GM12878 (cell line): ENCODE results near the gene SIMC1. TPM values are rescaled to one million over a fixed set of nuclear protein-coding genes. Genes with fewer than 3 reads are reported as not detected.

Source experiments
- ATAC-seq: fragments of 200-7000 bp; cut with Tn5 transposase; 3 replicates; pipeline ENCODE4 v1.9.1; 2020; ENCODE audit warnings: mild to moderate bottlenecking, moderate library complexity
- BruUV-seq: library from RNA; stranded (reverse); fragments of 400-500 nt; replicated peaks from 2 replicates; lab custom pipeline; 2021; lab: Mats Ljungman, UMichigan
- CTCF ChIA-PET: fragments of 300-600 bp; sonication (Branson Sonifier 250); formaldehyde crosslinking; extraction: SDS; loops from one replicate; lab custom pipeline; 2021; ENCODE audit warnings: inconsistent platforms; lab: Yijun Ruan, JAX
- POLR2A ChIA-PET: fragments of 350-600 bp; formaldehyde crosslinking; extraction: SDS; loops from one replicate; lab custom pipeline; 2021; ENCODE audit warnings: inconsistent platforms; lab: Charles Lee
- RAD21 ChIA-PET: fragments of 300-600 bp; sonication (Branson Sonifier 250); formaldehyde crosslinking; loops from one replicate; lab custom pipeline; 2023; ENCODE audit warnings: antibody characterized with exemption; ENCODE audit not compliant: unreplicated experiment; lab: Charles Lee
- SMC1A ChIA-PET: fragments of 300-600 bp; sonication (Branson Sonifier 250); formaldehyde crosslinking; loops from one replicate; lab custom pipeline; 2023; ENCODE audit not compliant: unreplicated experiment, uncharacterized antibody; lab: Charles Lee
- DNase-seq: peaks from one replicate; pipeline ENCODE4 v3.0.0-alpha.2; 2011; ENCODE audit warnings: low read depth, low spot score
- FAIRE-seq: peaks from 3 replicates; lab custom pipeline; 2011; peaks lifted over from hg19 to GRCh38; lab: Jason Lieb, UNC
- H2AFZ ChIP-seq: 2 replicates; pipeline ENCODE4 v1.6.0; 2011; ENCODE audit warnings: low read depth, low read length, control low read depth; ENCODE audit not compliant: control insufficient read depth
- H3K27ac ChIP-seq: 2 replicates; pipeline ENCODE4 v1.5.1; 2011; ENCODE audit warnings: control low read depth; ENCODE audit not compliant: control insufficient read depth, insufficient read depth
- H3K27me3 ChIP-seq, 2 experiments: replicated peaks in 1 of 2; 2 replicates each; pipeline versions ENCODE4 v1.6.0 to v1.6.1; 2011; ENCODE audit warnings: low read length in 1 of 2; ENCODE audit not compliant: control insufficient read depth in 2 of 2, insufficient read depth in 2 of 2
- H3K36me3 ChIP-seq, 2 experiments: 2 replicates each; pipeline ENCODE4 v1.5.1; 2011; ENCODE audit warnings: low read length in 1 of 2; ENCODE audit not compliant: control insufficient read depth in 2 of 2, insufficient read depth in 2 of 2
- H3K4me1 ChIP-seq: 2 replicates; pipeline ENCODE4 v1.6.1; 2011; ENCODE audit warnings: mild to moderate bottlenecking, low read length, moderate library complexity, mixed read lengths; ENCODE audit not compliant: control insufficient read depth, insufficient read depth
- H3K4me2 ChIP-seq: 2 replicates; pipeline ENCODE4 v1.6.0; 2011; ENCODE audit warnings: control low read depth; ENCODE audit not compliant: control insufficient read depth, insufficient read depth
- H3K4me3 ChIP-seq: fragments of 200-600 bp; sonication (generic); 2 replicates; pipeline ENCODE4 v1.5.1; 2016
- H3K79me2 ChIP-seq: 2 replicates; pipeline ENCODE4 v1.6.0; 2011; ENCODE audit warnings: low read length; ENCODE audit not compliant: control insufficient read depth, insufficient read depth
- H3K9ac ChIP-seq: 2 replicates; pipeline ENCODE4 v1.8.0; 2011; ENCODE audit warnings: low read length, control low read depth, mixed read lengths; ENCODE audit not compliant: control insufficient read depth, insufficient read depth
- H3K9me3 ChIP-seq: replicated peaks from 3 replicates; pipeline ENCODE4 v1.5.1; 2011; ENCODE audit warnings: mild to moderate bottlenecking, low read length; ENCODE audit not compliant: control insufficient read depth, insufficient read depth
- H4K20me1 ChIP-seq: 2 replicates; pipeline ENCODE4 v1.6.0; 2011; ENCODE audit not compliant: control insufficient read depth, insufficient read depth
- GATAD2B ChIP-seq: fragments of 450-650 bp; conservative IDR thresholded peaks from 2 replicates; pipeline ENCODE4 v1.6.1; 2017; ENCODE audit warnings: low read depth, mild to moderate bottlenecking, moderate library complexity
- HDAC6 ChIP-seq: fragments of 200-600 bp; sonication (generic); IDR thresholded peaks from one replicate; pipeline ENCODE4 v1.8.0; 2017; ENCODE audit warnings: antibody characterized with exemption; ENCODE audit not compliant: unreplicated experiment
- IKZF1 ChIP-seq: fragments of 450-650 bp; conservative IDR thresholded peaks from 2 replicates; pipeline ENCODE4 v1.6.1; 2017; ENCODE audit warnings: antibody characterized with exemption, mild to moderate bottlenecking
- SUPT20H ChIP-seq: IDR thresholded peaks from 2 replicates; pipeline ENCODE4 v1.6.1; 2011; ENCODE audit warnings: low read depth, mild to moderate bottlenecking, low read length, moderate library complexity, borderline replicate concordance; ENCODE audit not compliant: control insufficient read depth
- SUZ12 ChIP-seq: fragments of 200-600 bp; sonication (generic); IDR thresholded peaks from one replicate; pipeline ENCODE4 v1.6.1; 2018; ENCODE audit warnings: antibody characterized with exemption, mild to moderate bottlenecking; ENCODE audit not compliant: unreplicated experiment
- TCF12 ChIP-seq: IDR thresholded peaks from 2 replicates; pipeline ENCODE4 v1.6.1; 2011; ENCODE audit warnings: low read depth, mild to moderate bottlenecking, low read length
- YY1 ChIP-seq: IDR thresholded peaks from 2 replicates; pipeline ENCODE4 v1.6.1; 2011; ENCODE audit warnings: low read depth, mild to moderate bottlenecking, low read length
- WGBS: methylation state at CpG from one replicate; pipeline ENCODE4 v1.1.6; 2016; ENCODE audit warnings: low lambda C conversion rate; ENCODE audit not compliant: insufficient replicate concordance, insufficient coverage; ENCODE audit errors: missing lambda C conversion rate; 5-methylcytosine and 5-hydroxymethylcytosine counted together
- in situ Hi-C: fragments of 300-500 bp; cut with MboI; formaldehyde crosslinking; loops from 9 replicates; pipeline ENCODE4 v1.14.3; 2018; ENCODE audit warnings: mixed read lengths
- intact Hi-C: fragments of 100-400 bp; cut with micrococcal nuclease; formaldehyde crosslinking; loops from one replicate; pipeline ENCODE4 v1.14.2; 2022; ENCODE audit not compliant: unreplicated experiment
- polyA plus RNA-seq, 11 experiments: library from polyadenylated mRNA; depleted of rRNA in 4 of 11; unstranded in 6 of 11; stranded (reverse) in 5 of 11; fragments of >200 nt; fragmentation: Nextera tagmentation in 4 of 11; fragmentation: Illumina TruSeq in 1 of 11; extraction: Ambion mirVana in 4 of 11; extraction: Trizol in 1 of 11; gene quantifications; 1 replicate in 1 of 11; 2 replicates in 10 of 11; pipeline versions ENCODE4 v1.2.1 to v1.2.3, GENCODE V29; 2011 to 2016; ENCODE audit warnings: inconsistent platforms in 2 of 11, missing spikeins in 2 of 11, low read depth in 1 of 11
- total RNA-seq, 4 experiments: library from RNA; depleted of rRNA in 3 of 4; stranded (reverse); fragments of >200 nt in 3 of 4; fragmentation: Illumina TruSeq in 1 of 4; extraction: Trizol in 1 of 4; gene quantifications; 2 replicates each; pipeline versions ENCODE4 v1.2.1 to v1.2.3, GENCODE V29; 2013 to 2021
- TF ChIP-seq, protein P1 (sequence below): fragments of 450-650 bp; IDR thresholded peaks from 2 replicates; pipeline ENCODE4 v1.6.1; 2017; ENCODE audit warnings: mild to moderate bottlenecking

The SIMC1 gene
- total and polyA plus RNA-seq, 10 of the 15 experiments (the other 5 are each of a cell fraction or from before 2014, with no cell fraction given): 3.0 to 16.5 (median 10.4) TPM

- Histone ChIP-seq H4K20me1 (0 out of 2 replicates have a peak, but pooled peaks cover 4% of the 10 kb centered on the region), H3K27ac (no peak overlapping the region), H3K36me3 (peaks cover 2 to 6% of the 10 kb centered on the region in 2 experiments; a peak in 2 of 4 replicates), H3K27me3 (no peaks in the 10 kb centered on the region), H2AFZ (no peak overlapping the region), H3K79me2 (peaks cover 42% of the 10 kb centered on the region), H3K4me3 (peak overlapping the region; percentile 29; the same call in 1 of the 2 replicates), H3K4me2 (peak overlapping the region; percentile 59), H3K9ac (no peak overlapping the region), H3K4me1 (no peaks in the 10 kb centered on the region; the same call in 1 of the 2 replicates), H3K9me3 (no peaks in the 10 kb centered on the region)
- no peak for DNase-seq
- FAIRE-seq: no peak
- ChIA-PET POLR2A (interaction anchor here (0.7 to 3.2 kb wide), 4 partner anchors 8 to 175 kb away, joined by 3 to 41 read pairs (median 6); partner anchors contain the start of genes HIGD2A and NOP16), SMC1A (interaction anchor here (1.0 to 1.5 kb wide), 4 partner anchors 9 to 39 kb away, joined by 3 to 4 read pairs (median 4); no protein-coding TSS in a partner anchor), RAD21 (interaction anchor here (3.2 kb wide), 1 partner anchor 8 kb away, joined by 29 read pairs; no protein-coding TSS in a partner anchor), CTCF (interaction anchor here (1.2 to 1.8 kb wide), 3 partner anchors 8 to 56 kb away, joined by 3 to 6 read pairs (median 4); partner anchors contain the start of gene CLTB)
- in situ Hi-C loops (no loop called here), intact Hi-C loops (loop anchor here (2.0 kb wide), 1 partner anchor 29 kb away; the partner anchor contains the start of genes HIGD2A and NOP16)
- BruUV-seq: TSS peak; percentile 28
- TF ChIP-seq HDAC6: no peak
- 0 out of 2 replicates have a peak, but pooled peaks have one; percentile 72 for TF ChIP-seq TCF12
- no peak for TF ChIP-seq SUZ12
- 60% methylated on average over 4 of the region's 4 CpGs for WGBS
- no peak for ATAC-seq
Observed at GRCh38 chr5:176359658-176360057, 121.4 kb downstream of the SIMC1 start.

GRCh38 chr5:176360894-176361436, 122.7 kb downstream of the SIMC1 start:
- FAIRE-seq: no peak
- peak overlapping the region; percentile 15 for H3K4me2 ChIP-seq
- H3K9me3 ChIP-seq: no peaks in the 10 kb centered on the region
- H3K27me3 ChIP-seq: no peaks in the 10 kb centered on the region
- TSS peak; percentile 75 for BruUV-seq
- H3K27ac ChIP-seq: peak overlapping the region; percentile 81
- H3K4me1 ChIP-seq: no peaks in the 10 kb centered on the region; the same call in 1 of the 2 replicates
- ChIA-PET POLR2A (interaction anchor here (0.6 to 3.2 kb wide), 5 partner anchors 9 to 378 kb away, joined by 4 to 41 read pairs (median 9); partner anchors contain the start of genes HIGD2A, NOP16 and RNF44), SMC1A (interaction anchor here (1.2 to 3.2 kb wide), 4 partner anchors 8 to 40 kb away, joined by 3 to 36 read pairs (median 6); partner anchors contain the start of gene NOP16)
- 1% methylated on average over 23 of the region's 27 CpGs for WGBS
- TF ChIP-seq SUPT20H: no peak
- TF ChIP-seq IKZF1: no peak
- TF ChIP-seq GATAD2B: no peak
- TF ChIP-seq, protein P1, sequence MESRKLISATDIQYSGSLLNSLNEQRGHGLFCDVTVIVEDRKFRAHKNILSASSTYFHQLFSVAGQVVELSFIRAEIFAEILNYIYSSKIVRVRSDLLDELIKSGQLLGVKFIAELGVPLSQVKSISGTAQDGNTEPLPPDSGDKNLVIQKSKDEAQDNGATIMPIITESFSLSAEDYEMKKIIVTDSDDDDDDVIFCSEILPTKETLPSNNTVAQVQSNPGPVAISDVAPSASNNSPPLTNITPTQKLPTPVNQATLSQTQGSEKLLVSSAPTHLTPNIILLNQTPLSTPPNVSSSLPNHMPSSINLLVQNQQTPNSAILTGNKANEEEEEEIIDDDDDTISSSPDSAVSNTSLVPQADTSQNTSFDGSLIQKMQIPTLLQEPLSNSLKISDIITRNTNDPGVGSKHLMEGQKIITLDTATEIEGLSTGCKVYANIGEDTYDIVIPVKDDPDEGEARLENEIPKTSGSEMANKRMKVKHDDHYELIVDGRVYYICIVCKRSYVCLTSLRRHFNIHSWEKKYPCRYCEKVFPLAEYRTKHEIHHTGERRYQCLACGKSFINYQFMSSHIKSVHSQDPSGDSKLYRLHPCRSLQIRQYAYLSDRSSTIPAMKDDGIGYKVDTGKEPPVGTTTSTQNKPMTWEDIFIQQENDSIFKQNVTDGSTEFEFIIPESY: no peak
- no peak for TF ChIP-seq YY1
- TF ChIP-seq, all 136 proteins: peak for 0
- H3K9ac ChIP-seq: peak overlapping the region; percentile 79
- DNase-seq (no peak), ATAC-seq (peak; percentile 13)
- H2AFZ ChIP-seq: peak overlapping the region; percentile 96
- H3K36me3 ChIP-seq: peaks cover 0 to 4% of the 10 kb centered on the region in 2 experiments; a peak in 1 of 4 replicates
- 0 out of 2 replicates have a peak, but pooled peaks cover 4% of the 10 kb centered on the region for H4K20me1 ChIP-seq
- peak overlapping the region; percentile 85 for H3K4me3 ChIP-seq
- intact Hi-C loops (loop anchor here (2.0 kb wide), 1 partner anchor 28 kb away; the partner anchor contains the start of genes HIGD2A and NOP16), in situ Hi-C loops (no loop called here)
- ChIA-PET CTCF (interaction anchor here (0.9 to 2.1 kb wide), 5 partner anchors 9 to 177 kb away, joined by 3 to 11 read pairs (median 4); partner anchors contain the start of genes CLTB and RNF44), RAD21 (interaction anchor here (0.9 to 3.2 kb wide), 5 partner anchors 9 to 177 kb away, joined by 3 to 29 read pairs (median 5); partner anchors contain the start of genes HIGD2A, NOP16 and RNF44)
- peaks cover 39% of the 10 kb centered on the region for H3K79me2 ChIP-seq
